Activated CD8-positive, alpha-beta memory T cell treated with anti-CD3 and anti-CD28 coated beads, Interleukin-2, amount 50 U/mL, for 1 hour (primary cell): ENCODE measurements around the gene SIPA1L3.
"Not testable (repeated sequence)": the region's sequence is repeated elsewhere in the genome, so short reads cannot be mapped to it uniquely, and the experiment has no call there.

Experiments used
- DNase-seq: peaks from one replicate; pipeline ENCODE4 v3.0.0-alpha.2; 2020; ENCODE audit errors: extremely low read depth

The SIPA1L3 gene

GRCh38 chr19:37906869-37907734 lies at the start of gene SIPA1L3:
Gene SIPA1L3 (plus strand): TSS chr19:37907208. CDS start chr19:38081566, 174,358 bp downstream.
- DNase-seq = peak; percentile 69

- DNase-seq = no peak
Observed at GRCh38 chr19:37864501-37864900, 42.5 kb upstream of the SIPA1L3 start.

DNA sequence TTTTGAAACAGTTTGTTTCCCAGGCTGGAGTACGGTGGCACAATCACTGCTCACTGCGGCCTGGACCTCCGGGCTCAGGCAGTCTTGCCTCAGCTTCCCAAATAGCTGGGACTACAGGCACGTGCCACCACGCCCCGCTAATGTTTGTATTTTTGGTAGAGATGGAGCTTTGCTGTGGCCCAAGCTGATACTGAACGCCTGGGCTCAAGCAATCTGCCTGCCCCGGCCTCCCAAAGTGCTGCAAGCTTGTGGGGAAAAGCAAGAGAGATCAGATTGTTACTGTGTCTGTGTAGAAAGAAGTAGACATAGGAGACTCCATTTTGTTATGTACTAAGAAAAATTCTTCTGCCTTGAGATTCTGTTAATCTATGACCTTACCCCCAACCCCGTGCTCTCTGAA lies 41.1 kb upstream of the SIPA1L3 start:
- DNase-seq = not testable (repeated sequence)

DNA sequence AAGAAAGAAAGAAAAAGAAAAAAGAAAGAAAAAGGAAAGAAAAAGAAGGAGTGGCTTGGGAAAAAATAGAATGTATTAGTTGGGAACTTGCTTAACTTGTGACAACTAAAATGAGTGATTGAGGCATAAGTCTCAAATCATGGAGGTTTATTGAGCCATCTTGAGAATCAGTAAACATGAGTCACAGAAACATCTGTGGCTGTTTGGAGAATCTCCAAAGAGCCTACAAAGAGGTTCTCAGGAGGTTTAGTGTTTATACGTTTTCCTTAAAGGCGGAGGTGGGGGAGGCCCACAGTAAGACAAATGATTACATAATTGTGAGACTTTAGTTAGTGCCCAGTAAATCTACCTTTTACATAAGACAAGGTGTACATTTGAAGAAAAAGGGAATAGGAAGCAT lies 39.2 kb upstream of the SIPA1L3 start:
- DNase-seq = no peak

GRCh38 chr19:37869766-37870340 lies 37.2 kb upstream of the SIPA1L3 start:
- DNase-seq = no peak

- no peak for DNase-seq
Observed at GRCh38 chr19:37872383-37872782, 34.6 kb upstream of the SIPA1L3 start.

DNA sequence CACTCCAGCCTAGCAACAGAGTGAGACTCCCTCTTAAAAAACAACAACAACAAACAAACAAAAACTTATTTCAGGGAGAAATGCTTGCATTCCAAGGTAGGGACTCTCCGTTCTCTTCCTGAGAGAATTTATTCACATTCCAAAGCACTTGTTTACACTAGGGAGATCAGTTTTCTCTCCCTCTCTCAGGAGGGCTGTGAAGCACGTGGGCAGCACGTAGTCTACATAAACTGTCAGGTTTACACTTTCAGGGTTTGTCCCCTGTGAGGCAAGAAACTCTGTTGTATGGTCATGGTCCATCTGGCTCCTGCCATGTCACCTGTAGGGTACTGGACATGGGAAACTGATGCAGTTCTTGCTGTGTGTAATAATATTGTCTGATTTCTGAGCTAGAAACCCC lies 32.2 kb upstream of the SIPA1L3 start:
- no peak for DNase-seq

- no peak for DNase-seq
Observed at GRCh38 chr19:37876032-37876431, 31.0 kb upstream of the SIPA1L3 start.

DNA sequence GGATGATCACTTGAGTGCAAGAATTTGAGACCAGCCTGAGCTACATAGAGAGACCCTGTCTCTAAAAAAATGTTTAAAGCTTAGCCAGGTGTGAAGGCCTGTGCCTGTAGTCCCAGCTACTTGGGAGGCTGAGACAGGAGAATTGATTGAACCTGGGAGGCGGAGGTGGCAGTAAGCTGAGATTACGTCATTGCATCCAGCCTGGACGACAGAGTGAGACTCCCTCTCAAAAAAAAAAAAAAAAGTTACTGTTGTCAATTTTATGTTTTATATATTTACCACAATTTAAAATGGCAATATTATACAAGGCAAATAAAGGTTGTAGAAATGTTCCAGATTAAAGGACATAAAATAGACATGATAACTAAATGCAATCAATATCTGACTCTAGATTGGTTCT lies 29.9 kb upstream of the SIPA1L3 start:
- DNase-seq = no peak

GRCh38 chr19:37885392-37885791 lies 21.6 kb upstream of the SIPA1L3 start:
- no peak for DNase-seq

- no peak for DNase-seq
Observed at GRCh38 chr19:37886571-37886970, 20.4 kb upstream of the SIPA1L3 start.

DNA sequence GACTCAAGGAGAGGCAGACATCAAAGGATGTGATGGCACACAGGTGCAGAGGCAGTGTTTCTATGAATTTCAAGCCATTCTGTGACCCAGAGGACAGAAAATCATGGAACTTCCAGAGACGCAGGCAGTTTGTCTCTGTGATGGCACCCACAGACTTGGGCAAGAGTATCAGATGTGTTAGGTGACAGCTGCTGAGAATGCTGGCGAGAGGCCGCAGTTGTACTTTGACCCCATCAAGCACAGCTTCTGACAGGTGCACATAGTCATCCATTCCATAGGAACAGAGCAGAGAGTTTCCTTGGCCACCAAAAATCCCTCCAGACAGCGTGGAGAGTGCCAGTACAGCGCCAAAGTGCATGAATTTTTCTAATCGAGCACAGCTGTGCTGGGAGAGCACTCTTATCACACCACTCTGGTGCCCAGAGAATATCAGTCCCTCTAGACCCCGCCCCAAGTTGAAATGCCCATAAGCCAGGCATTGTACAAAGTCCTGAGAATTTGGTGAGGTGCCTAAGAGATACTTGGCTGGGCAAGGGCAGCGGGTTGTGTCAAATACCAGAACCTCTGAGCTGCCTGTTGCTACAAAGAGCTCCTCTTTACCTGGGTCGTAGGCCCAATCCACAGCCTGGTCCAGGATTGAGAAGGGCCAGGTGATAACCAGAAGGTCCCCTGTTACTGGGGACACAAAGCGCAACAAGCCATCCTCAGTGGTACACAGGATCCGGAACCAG lies 13.0 kb upstream of the SIPA1L3 start:
- no peak for DNase-seq

GRCh38 chr19:37896180-37896579 lies 10.8 kb upstream of the SIPA1L3 start:
- DNase-seq = no peak

GRCh38 chr19:37899453-37899852 lies 7.6 kb upstream of the SIPA1L3 start:
- no peak for DNase-seq

DNA sequence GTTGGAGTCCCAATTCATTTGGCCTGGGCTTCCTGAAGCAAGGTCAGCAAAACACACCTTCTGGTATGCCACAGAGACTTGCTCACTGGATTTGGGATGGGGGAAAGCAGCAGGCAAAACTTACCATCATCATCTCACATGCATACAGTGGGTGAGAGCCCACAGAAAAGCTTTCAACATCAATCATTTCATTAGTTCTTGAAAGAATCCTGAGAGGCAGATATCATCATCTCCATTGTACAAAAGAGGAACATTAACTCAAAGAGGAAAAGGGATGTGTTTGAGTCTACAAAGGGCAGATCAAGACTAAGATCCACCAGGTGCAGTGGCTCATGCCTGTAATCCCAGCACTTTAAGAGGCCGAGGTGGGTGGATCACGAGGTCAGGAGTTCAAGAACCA lies 7.0 kb upstream of the SIPA1L3 start:
- no peak for DNase-seq

DNA sequence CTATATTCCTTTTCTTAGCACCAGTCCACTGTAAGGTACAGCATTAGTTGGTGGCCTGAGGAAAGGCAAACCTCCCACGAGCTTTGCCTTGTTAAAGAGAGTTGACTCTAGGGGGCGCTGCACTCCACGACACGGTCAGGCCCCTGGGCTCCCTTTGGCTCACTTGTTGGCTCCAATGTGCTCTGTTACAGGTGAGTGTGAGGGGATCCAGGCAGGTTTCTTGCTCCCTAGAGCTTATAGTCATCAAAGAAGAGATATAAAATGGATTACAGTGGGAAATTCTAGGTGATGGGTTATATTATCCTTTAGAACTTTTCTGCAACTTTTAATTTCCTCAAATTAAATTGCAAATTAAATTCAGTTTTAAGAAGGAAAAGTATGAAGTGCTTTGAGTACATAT lies 4.3 kb upstream of the SIPA1L3 start:
- DNase-seq = peak; percentile 69

GRCh38 chr19:37903096-37903495 lies 3.9 kb upstream of the SIPA1L3 start:
- DNase-seq = no peak

DNA sequence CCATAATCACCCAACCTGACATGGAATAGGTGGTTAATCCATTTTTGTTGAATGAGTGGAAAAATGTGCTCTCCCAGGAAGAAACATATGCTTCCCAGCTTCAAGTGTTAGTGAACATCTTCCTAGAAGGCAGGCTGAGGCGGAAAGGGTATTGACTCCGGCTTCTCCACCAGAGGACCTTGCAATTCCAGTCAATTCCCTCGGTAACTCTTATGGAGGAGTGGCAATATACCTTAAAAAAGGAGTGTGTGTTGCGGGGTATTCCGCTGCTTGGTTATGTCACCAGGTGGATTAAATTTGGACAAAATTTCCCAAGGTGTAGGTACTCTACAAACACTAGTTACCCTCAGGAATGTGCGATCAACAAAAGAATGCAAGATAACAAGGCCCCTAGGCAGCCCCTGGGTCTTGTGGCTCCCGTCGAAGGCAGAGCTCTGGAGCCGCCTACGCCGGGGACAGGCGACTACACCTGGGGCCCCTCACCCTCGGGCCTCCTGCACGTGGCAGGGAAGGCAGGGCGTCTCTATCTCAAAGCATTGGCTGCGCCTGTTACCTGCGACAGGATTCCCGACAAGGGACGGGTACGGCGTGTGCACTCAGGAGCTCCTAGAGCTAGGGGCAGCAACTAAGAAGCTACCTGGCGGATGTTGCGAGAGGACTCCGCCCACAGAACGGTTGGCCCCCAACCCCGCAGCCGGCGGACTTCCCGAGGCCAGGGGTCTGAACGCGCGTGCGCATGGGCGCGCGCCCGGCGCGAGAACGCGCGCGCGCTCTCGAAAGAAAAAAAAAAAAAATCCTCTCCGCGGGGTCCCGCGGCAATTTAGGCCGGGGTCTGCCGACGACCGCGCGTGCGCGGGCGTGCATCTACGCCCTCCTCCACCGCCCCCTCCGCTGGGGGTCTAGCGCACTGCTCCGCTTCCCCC lies 801 bp upstream of the SIPA1L3 start, which contains the start of gene WDR87:
Gene WDR87 (minus strand): TSS at position 649 of the 923 bp plus-strand sequence. CDS start 8,355 bp downstream, outside the sequence.
- no peak for DNase-seq

GRCh38 chr19:37907735-37908455 lies 887 bp downstream of the SIPA1L3 start:
- DNase-seq = no peak

DNA sequence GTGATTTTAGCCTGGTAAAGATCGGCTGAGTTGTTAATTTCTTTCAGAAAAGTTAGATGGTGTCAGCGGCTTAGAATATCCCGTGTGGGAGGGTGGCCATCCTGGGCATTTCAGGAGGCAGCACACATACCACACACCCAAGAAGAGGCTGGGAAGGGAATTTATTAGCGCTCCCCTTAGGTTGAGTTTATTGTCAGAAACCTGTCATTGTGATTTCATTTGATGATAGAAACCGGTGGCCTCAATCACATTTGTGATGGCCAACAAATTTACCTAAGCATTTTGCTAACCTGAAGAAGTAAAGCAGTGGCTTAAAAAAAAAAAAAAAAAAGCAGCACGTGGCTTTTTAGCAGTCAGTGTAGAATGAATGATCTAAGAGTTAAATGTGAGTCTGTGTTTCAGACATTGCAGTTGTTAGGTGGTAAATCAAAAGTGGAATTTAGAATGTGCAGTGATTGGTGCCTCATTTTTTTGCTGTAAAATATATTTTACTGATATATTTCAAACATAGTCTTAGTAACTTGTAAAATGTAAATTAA lies 2.7 kb downstream of the SIPA1L3 start:
- DNase-seq = no peak

- no peak for DNase-seq
Observed at GRCh38 chr19:37914908-37915307, 7.9 kb downstream of the SIPA1L3 start.
